ENCODE data around the gene LCE2C.

DNA sequence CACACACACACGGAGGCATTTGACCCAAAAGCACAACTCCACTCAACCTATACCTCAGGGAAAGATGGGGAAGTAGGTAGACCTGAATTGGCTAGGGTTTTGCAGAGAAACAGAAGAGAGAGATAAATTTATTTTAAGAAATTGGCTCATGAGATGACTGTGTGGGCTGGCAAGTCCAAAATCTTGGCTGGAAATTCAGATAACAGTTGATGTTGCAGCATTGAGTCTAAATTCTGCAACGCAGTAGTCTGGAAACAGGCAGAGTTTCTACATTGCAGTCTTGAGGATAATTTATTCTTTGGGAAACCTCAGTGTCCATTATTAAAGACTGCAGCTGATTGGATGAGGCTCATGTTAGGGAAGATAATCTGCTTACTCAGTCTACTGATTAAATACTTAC, 6.5 kb downstream of the LCE2C start:
- TF ChIP-seq, protein P1, sequence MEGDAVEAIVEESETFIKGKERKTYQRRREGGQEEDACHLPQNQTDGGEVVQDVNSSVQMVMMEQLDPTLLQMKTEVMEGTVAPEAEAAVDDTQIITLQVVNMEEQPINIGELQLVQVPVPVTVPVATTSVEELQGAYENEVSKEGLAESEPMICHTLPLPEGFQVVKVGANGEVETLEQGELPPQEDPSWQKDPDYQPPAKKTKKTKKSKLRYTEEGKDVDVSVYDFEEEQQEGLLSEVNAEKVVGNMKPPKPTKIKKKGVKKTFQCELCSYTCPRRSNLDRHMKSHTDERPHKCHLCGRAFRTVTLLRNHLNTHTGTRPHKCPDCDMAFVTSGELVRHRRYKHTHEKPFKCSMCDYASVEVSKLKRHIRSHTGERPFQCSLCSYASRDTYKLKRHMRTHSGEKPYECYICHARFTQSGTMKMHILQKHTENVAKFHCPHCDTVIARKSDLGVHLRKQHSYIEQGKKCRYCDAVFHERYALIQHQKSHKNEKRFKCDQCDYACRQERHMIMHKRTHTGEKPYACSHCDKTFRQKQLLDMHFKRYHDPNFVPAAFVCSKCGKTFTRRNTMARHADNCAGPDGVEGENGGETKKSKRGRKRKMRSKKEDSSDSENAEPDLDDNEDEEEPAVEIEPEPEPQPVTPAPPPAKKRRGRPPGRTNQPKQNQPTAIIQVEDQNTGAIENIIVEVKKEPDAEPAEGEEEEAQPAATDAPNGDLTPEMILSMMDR (IDR thresholded peaks at IDR 0.05) = no peak
- TF ChIP-seq POLR2A (IDR thresholded peaks at IDR 0.05; ENCODE audit: low read depth) (no peak), EP300 (IDR thresholded peaks at IDR 0.05) (no peak), POLR2AphosphoS5 (IDR thresholded peaks at IDR 0.05) (no peak)

All from esophagus muscularis mucosa (tissue), 4 donors.